Endothelial cell of umbilical vein (primary cell): Measurements from ENCODE around the gene FGF12. TPM values are rescaled to one million over a fixed set of nuclear protein-coding genes. Genes with fewer than 3 reads are reported as not detected.

ENCODE experiments used
- BruUV-seq: library from RNA; stranded (reverse); fragments of 400-500 nt; replicated peaks from 2 replicates; lab custom pipeline; 2021; lab: Mats Ljungman, UMichigan
- CTCF ChIA-PET: fragments of 300-600, 350-600 bp; sonication (Branson Sonifier 250); formaldehyde crosslinking; loops from one replicate; lab custom pipeline; 2021; ENCODE audit warnings: antibody characterized with exemption, inconsistent platforms; lab: Charles Lee
- POLR2A ChIA-PET: fragments of 300-600, 350-600 bp; sonication (Branson Sonifier 250); formaldehyde crosslinking; loops from one replicate; lab custom pipeline; 2021; ENCODE audit warnings: antibody characterized with exemption, inconsistent platforms; lab: Charles Lee
- DNase-seq: peaks from one replicate; pipeline ENCODE4 v3.0.0-alpha.2; 2011; ENCODE audit warnings: low read depth, low spot score
- FAIRE-seq: peaks from 2 replicates; lab custom pipeline; 2011; peaks lifted over from hg19 to GRCh38; lab: Jason Lieb, UNC
- H2AFZ ChIP-seq: 2 replicates; pipeline ENCODE4 v1.6.0; 2012; ENCODE audit warnings: low read depth, low read length, control low read depth, inconsistent platforms
- H3K27ac ChIP-seq: 2 replicates; pipeline ENCODE4 v1.5.1; 2011; ENCODE audit warnings: low read depth, mild to moderate bottlenecking, control low read depth, low read length, moderate library complexity; ENCODE audit not compliant: insufficient read depth
- H3K27me3 ChIP-seq, 2 experiments: 2 replicates each; pipeline versions ENCODE4 v1.6.0 to v1.6.1; 2011; ENCODE audit warnings: low read length in 2 of 2, mixed read lengths in 1 of 2; ENCODE audit not compliant: control insufficient read depth in 2 of 2, insufficient read depth in 2 of 2
- H3K36me3 ChIP-seq, 2 experiments: 2 replicates in 1 of 2; 3 replicates in 1 of 2; pipeline ENCODE4 v1.5.1; 2011; ENCODE audit warnings: low read length in 2 of 2, mild to moderate bottlenecking in 1 of 2, moderate library complexity in 1 of 2; ENCODE audit not compliant: control insufficient read depth in 2 of 2, insufficient read depth in 2 of 2; ENCODE audit errors: extremely low read depth in 1 of 2
- H3K4me1 ChIP-seq: 3 replicates; pipeline ENCODE4 v1.5.1; 2011; ENCODE audit warnings: mild to moderate bottlenecking, low read length; ENCODE audit not compliant: control insufficient read depth, insufficient read depth; ENCODE audit errors: extremely low read depth
- H3K4me2 ChIP-seq: 2 replicates; pipeline ENCODE4 v1.6.1; 2011; ENCODE audit warnings: low read length, control low read depth, mixed read lengths; ENCODE audit not compliant: insufficient read depth
- H3K4me3 ChIP-seq, 3 experiments: fragments of 200-600 bp in 1 of 3; sonication (generic), shearing (Covaris generic) in 1 of 3; replicated peaks in 1 of 3; 2 replicates each; pipeline ENCODE4 v1.5.1; 2011 to 2016; ENCODE audit warnings: control low read depth in 3 of 3, low read length in 3 of 3, mild to moderate bottlenecking in 2 of 3, inconsistent platforms in 1 of 3, low read depth in 1 of 3, moderate library complexity in 1 of 3; ENCODE audit not compliant: insufficient read depth in 1 of 3
- H3K79me2 ChIP-seq: 2 replicates; pipeline ENCODE4 v1.6.0; 2012; ENCODE audit warnings: low read length, inconsistent platforms; ENCODE audit not compliant: control insufficient read depth, insufficient read depth
- H3K9ac ChIP-seq: replicated peaks from 2 replicates; pipeline ENCODE3; 2011; ENCODE audit warnings: low read length, control low read depth; ENCODE audit not compliant: insufficient read depth; ENCODE audit errors: extremely low read depth
- H3K9me1 ChIP-seq: replicated peaks from 3 replicates; pipeline ENCODE4 v1.6.0; 2011; ENCODE audit warnings: mild to moderate bottlenecking, low read length; ENCODE audit not compliant: control insufficient read depth, insufficient read depth; ENCODE audit errors: extremely low read depth
- H3K9me3 ChIP-seq: replicated peaks from 2 replicates; pipeline ENCODE4 v1.5.1; 2012; ENCODE audit warnings: low read length, inconsistent platforms; ENCODE audit not compliant: control insufficient read depth, insufficient read depth
- H4K20me1 ChIP-seq: replicated peaks from 2 replicates; pipeline ENCODE3; 2011; ENCODE audit warnings: mild to moderate bottlenecking, low read length; ENCODE audit not compliant: control insufficient read depth, insufficient read depth; ENCODE audit errors: extremely low read depth
- CTCF ChIP-seq, 2 donors: IDR thresholded peaks; 1 replicate in 1 of 2; 2 replicates in 1 of 2; pipeline ENCODE4 v1.5.1; 2011; ENCODE audit warnings: low read length in 2 of 2, mild to moderate bottlenecking in 2 of 2, moderate library complexity in 2 of 2, control low read depth in 1 of 2, inconsistent platforms in 1 of 2, low read depth in 1 of 2; ENCODE audit not compliant: insufficient read depth in 1 of 2; ENCODE audit errors: extremely low read depth in 1 of 2
- EZH2 ChIP-seq: IDR thresholded peaks from 2 replicates; pipeline ENCODE4 v1.6.1; 2012; ENCODE audit warnings: borderline replicate concordance, low read depth, mild to moderate bottlenecking, moderate library complexity, low read length, inconsistent platforms; ENCODE audit not compliant: severe bottlenecking
- FOS ChIP-seq: IDR thresholded peaks from 2 replicates; pipeline ENCODE4 v1.6.1; 2011; ENCODE audit warnings: mild to moderate bottlenecking, low read length, moderate library complexity, borderline replicate concordance; ENCODE audit not compliant: insufficient read depth
- GATA2 ChIP-seq: IDR thresholded peaks from 2 replicates; pipeline ENCODE4 v1.7.0; 2011; ENCODE audit warnings: low read depth, mild to moderate bottlenecking, moderate library complexity, mixed read lengths, low read length; ENCODE audit not compliant: insufficient read length, insufficient read depth
- JUN ChIP-seq: IDR thresholded peaks from 2 replicates; pipeline ENCODE4 v1.6.1; 2011; ENCODE audit warnings: borderline replicate concordance, low read depth; ENCODE audit not compliant: insufficient read length, insufficient read depth
- MAX ChIP-seq: IDR thresholded peaks from 2 replicates; pipeline ENCODE4 v1.6.1; 2011; ENCODE audit not compliant: insufficient read depth, insufficient read length
- MYC ChIP-seq: IDR thresholded peaks from one replicate; pipeline ENCODE4 v1.6.1; 2011; ENCODE audit warnings: mild to moderate bottlenecking, low read depth, low read length
- POLR2A ChIP-seq: IDR thresholded peaks from 2 replicates; pipeline ENCODE4 v1.6.1; 2012; ENCODE audit warnings: low read depth, mild to moderate bottlenecking, control low read depth, low read length
- POLR2AphosphoS5 ChIP-seq: IDR thresholded peaks from 2 replicates; pipeline ENCODE4 v1.6.1; 2012; ENCODE audit warnings: low read depth, mild to moderate bottlenecking, control low read depth, low read length, moderate library complexity; ENCODE audit not compliant: insufficient read depth
- dilution Hi-C: fragments of 300-500 bp; cut with MboI; formaldehyde crosslinking; loops from one replicate; pipeline ENCODE4 v1.15.0; 2019; ENCODE audit warnings: low sequenced_read_pairs; ENCODE audit not compliant: extremely low pct_ligation_motif_present
- intact Hi-C: fragments of 100-400 bp; cut with micrococcal nuclease; formaldehyde crosslinking; loops from one replicate; pipeline ENCODE4 v1.10.0; 2022
- polyA plus RNA-seq, 4 experiments: library from polyadenylated mRNA; depleted of rRNA in 3 of 4; stranded (reverse) in 3 of 4; unstranded in 1 of 4; fragments of >200 nt; gene quantifications; 2 replicates each; pipeline versions ENCODE4 v1.2.1 to v1.2.3, GENCODE V29; 2011 to 2012; ENCODE audit warnings: missing spikeins in 1 of 4
- total RNA-seq: library from RNA; stranded (reverse); gene quantifications from 2 replicates; pipeline ENCODE4 v1.2.3, GENCODE V29; 2021

Gene FGF12
- total and polyA plus RNA-seq, 2 donors (not counting 3 experiments of a cell fraction or from before 2014, with no cell fraction given) = 0.72 to 2.5 TPM

GRCh38 chr3:192223815-192224214, 503.5 kb downstream of the FGF12 start:
- dilution Hi-C loops (no loop called here), intact Hi-C loops (no loop called here)
- Histone ChIP-seq H3K79me2 (no peaks in the 10 kb centered on the region), H3K9me1 (no peaks in the 10 kb centered on the region), H3K4me3 (no peak overlapping the region), H3K27me3 (no peaks in the 10 kb centered on the region), H3K27ac (no peak overlapping the region), H2AFZ (no peak overlapping the region), H3K9me3 (no peaks in the 10 kb centered on the region), H3K4me1 (no peaks in the 10 kb centered on the region), H3K4me2 (no peak overlapping the region), H3K9ac (no peak overlapping the region), H3K36me3 (no peaks in the 10 kb centered on the region), H4K20me1 (peaks cover 2% of the 10 kb centered on the region)
- BruUV-seq = no TSS peak
- ChIA-PET POLR2A (no interaction called here), CTCF (interaction anchor here (1.5 to 1.7 kb wide), 2 partner anchors 9 to 199 kb away, joined by 6 to 8 read pairs; no protein-coding TSS in a partner anchor)
- no peak for DNase-seq
- TF ChIP-seq FOS (no peak), MYC (no peak), POLR2A (no peak), MAX (no peak), JUN (no peak), CTCF (IDR thresholded peaks at IDR 0.05; ENCODE audit: extremely low read depth in 1 of 2, insufficient read depth in 1 of 2, low read depth in 1 of 2, low read length in 2 of 2) (no peak), GATA2 (no peak), POLR2AphosphoS5 (no peak), EZH2 (no peak)
- FAIRE-seq = no peak
